Suppressor macrophage treated with lipopolysaccharide for 4 hours (primary cell): ENCODE data around the gene PFKP.
A peak's percentile ranks its signal among the peaks of the same experiment; 100 is the strongest.
"Not testable (repeated sequence)": the region's sequence is repeated elsewhere in the genome, so short reads cannot be mapped to it uniquely, and the experiment has no call there.

ENCODE experiments used
- DNase-seq: peaks from one replicate; pipeline ENCODE4 v3.0.0-alpha.2; 2020

The PFKP gene

DNA sequence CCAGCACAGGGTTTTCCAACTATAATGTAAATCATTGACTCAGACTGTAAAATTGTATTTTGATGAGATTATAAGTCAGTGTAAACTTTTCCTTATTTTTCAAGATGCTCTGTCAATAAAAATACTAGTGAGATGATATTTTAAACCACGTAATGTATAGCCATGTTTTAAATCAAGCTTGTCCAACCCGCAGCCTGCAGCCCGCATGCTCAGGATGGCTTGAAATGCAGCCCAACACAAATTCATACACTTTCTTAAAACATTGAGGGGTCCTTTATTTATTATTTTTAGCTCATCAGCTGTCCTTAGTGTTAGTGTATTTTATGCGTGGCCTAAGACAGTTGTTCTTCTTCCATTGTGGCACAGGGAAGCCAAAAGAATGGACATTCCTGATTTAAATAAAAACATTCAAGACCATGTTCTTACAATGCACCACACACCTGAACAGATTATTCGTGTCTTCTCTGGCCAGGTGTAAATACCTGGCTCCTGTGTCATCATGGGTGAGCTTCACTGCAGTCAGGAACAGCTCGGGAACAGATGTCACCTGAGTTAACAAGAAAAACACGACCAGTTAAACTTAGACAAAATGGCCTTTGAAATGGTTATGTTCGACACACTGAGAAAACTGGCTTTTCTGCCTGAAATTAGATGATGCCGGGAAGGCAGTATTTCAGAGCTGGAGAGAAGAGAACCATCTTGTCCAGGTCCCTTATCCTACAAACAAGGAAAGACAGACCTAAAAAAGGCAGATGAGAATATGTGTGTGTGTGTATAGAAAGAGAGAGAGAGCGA is 99.3 kb downstream of the PFKP start:
- no peak for DNase-seq

DNA sequence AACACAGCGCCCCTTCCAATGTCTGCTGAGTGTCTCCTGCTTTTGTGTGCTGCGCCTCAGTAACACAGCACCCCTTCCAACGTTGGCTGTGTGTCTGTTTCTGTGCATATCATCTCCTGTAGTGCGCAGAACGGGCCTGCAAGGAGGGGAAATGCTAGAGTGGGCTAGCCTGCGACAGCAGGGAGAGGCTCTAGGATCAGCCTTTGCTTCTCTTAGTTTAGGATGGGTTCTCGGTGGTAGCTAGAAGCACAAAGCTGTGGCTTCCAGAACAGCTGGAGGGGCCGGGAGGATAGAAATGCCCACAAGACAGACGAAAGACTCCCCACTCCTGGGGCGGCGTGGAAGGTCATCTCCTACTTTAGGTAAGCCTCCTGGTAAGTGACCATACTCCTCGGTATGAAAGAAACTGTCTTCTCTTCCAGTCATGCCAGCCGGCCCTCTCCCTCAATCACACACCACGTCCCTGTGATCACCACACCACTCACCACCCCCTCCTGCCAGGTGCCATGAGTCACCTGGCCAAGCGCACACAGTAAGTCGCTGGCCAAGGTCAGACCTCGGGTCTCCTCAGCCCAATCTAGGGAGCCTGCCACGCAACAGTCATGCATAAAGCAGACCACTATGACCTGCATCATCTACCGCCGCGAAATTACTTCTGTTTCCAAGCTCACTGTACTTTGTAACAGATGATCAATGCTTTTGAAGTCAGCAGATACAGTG is 100.4 kb downstream of the PFKP start:
- no peak for DNase-seq

DNA sequence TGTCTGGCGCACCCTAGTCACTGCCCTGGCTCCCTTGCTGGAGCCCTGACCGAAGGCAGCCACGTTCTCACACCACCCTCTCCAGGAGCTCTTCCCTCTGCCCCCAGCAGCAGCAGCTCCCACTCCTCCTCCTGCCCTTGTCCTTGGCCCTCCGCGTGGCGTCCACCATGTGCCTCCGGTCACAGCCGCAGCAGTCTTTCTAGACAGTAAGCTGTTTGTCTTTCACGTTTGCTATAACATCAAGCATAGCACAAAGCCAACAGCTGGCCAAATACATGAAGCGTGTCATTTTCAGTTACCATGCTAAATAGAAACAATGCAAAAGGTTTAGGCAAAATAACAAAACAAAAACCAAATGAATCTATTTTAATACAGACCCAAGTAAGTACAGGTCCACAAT is 101.9 kb downstream of the PFKP start:
- DNase-seq, result no peak

DNA sequence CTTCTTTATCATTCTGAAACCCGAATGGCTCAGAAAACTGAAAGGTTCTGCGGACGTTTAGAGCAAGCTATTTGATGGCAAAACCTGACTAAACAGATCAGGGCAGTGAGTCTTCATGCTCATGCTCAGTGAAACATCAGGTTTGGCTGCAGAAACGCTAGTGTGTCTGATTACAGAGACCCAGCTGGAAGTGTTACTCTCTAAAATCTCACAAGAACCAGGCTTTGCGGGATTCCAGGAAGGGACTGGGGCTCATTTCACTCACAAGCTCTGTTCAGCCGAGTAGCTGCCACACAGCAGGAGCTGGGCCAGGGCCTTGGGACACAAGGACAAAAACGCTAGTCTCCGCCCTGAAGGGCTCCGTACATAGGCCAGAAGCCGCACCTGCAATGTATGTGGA is 102.3 kb downstream of the PFKP start:
- DNase-seq, result no peak

DNA sequence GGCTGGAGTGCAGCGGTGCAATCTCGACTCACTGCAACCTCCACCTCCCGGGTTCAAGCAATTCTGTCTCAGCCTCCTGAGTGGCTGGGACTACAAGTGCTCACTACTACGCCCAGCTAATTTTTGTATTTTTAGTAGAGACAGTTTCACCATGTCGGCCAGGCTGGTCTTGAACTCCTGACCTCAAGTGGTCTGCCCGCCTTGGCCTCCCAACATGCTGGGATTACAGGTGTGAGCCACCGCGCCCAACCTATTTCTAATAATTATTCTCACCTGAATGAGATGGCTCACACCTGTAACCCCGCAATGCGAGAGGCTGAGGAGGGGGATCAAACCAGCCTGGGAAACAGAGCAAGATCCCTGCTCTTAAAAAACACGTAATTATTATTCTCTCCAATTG is 104.1 kb downstream of the PFKP start:
- DNase-seq, result not testable (repeated sequence)

DNA sequence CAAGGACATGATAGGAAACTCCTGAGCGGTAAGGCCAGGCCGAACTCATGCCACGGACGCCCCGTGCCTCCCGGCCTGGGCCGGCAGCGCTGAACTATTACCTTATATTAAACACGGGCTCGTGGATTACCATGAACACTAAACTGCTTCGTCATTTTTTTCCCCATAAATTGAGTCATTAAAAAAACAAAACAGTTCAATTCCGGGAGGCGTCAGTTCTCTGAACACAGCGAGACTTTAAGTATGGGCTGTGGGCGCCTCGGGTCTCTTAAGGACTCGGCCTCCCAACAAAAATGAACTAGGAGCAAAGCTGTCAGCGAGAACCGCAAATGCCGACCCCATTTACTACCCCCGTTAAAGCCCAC is 104.7 kb downstream of the PFKP start:
- DNase-seq, result peak; percentile 58

DNA sequence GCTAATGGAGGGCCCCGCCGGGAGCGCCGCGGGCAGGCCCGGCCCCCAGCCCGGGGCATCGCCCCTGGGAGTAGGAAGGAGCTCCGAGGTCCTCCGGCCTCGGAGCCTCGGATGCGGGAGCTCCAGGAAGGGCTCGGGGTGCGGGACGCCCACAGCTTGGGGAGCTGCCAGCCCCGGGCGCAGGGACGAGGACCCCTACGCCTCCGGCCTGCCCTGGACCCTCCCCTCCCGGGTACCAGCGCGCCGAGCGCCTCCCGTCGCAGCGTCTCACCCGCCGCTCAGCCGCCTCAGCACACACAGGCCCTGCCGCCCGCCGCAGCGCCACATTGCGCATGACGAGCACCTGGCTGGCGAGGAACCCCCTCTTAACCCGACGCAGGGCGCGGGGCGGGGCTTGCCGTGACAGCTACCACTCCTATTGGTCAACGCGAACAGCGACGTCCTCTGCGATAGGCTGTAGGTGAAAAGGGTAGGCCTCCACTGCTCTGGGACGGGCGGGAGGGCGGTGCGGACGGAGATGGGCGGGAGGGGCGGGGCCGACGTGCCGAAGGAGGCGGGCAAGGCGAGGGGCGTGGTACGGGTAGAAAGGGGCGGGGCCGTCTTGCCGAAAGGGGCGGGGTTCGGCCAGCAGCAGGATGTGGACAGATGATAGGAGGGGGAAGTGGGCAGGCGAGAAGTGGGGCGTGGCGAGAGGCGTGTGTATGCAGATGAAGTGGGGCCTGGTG is 105.3 kb downstream of the PFKP start, which contains the start of gene PITRM1:
Gene PITRM1 (minus strand): TSS at position 337 of the 725 bp plus-strand sequence. CDS start 10 bp downstream, at position 327.
- peak; percentile 99 for DNase-seq

DNA sequence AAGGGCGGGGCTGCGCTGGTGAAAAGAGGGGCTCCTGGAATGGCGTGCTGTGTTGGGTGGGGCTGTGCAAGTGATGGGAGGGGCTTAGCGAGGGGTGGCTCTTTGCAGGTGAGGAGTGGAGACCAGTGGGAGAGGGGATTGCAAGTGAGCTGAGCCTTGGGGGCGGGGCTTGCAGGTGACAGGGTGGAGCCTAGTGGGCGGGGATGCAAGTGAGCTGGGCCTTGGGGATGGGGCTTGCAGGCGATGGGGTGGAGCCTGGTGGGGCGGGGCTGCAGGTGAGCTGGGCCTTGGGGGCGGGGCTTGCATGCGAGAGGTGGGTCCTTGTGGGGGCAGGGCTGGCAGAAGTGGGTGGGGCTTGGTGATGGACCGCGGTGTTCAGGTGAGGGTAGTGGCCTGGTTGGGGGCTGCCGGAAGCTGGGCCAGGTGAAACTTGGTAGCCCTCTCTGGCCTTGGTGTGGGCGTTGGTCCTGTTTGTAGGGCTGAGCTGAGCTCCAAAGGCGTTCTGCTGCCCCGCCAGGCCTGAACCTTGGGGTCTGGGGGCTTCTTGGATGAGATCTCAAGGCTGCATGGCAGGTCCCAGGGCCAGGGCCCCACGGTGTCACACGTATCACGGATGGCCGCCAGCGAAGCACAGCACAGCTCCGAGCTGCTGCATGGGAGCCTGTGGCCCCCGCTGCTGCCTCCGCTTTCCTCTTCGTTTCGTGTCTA is 106.0 kb downstream of the PFKP start:
- no peak for DNase-seq

DNA sequence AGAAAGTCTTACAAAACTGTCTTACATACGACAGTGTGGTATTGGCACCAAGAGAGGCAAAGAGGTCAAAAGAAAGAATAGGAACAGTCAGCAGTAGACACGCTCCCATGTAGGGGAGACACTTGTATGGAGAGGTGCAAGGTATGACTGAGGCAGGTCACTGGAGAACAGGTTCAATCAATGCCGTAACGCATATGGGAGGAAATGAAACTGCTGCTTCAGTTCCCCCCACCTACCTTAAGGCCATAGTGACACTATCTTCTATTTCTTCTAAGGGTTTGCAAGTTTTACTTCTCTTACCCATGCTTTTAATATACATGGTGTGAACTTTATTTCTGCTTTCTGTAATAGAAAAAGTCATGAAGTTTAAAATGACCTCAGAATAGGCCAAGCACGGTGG is 110.7 kb downstream of the PFKP start:
- no peak for DNase-seq

DNA sequence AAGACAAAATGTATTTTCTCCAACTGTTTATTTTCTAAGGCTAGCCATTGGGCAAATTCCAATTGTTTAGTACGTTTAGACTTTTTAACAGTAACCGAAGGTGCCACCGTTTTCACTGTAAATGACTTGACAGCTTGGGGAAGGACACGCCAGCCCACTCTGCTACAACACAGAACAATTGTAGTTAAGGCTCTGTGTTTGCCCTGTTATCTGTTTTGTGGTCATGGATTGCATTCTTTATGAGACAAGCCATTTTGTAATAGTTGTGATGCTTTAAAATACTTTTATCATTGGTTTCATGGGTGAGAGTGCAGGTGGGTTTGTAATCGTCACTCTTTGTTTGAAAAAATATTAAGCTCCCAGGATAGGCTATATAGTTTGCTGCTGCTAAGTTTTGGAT is 111.8 kb downstream of the PFKP start:
- DNase-seq, result no peak

DNA sequence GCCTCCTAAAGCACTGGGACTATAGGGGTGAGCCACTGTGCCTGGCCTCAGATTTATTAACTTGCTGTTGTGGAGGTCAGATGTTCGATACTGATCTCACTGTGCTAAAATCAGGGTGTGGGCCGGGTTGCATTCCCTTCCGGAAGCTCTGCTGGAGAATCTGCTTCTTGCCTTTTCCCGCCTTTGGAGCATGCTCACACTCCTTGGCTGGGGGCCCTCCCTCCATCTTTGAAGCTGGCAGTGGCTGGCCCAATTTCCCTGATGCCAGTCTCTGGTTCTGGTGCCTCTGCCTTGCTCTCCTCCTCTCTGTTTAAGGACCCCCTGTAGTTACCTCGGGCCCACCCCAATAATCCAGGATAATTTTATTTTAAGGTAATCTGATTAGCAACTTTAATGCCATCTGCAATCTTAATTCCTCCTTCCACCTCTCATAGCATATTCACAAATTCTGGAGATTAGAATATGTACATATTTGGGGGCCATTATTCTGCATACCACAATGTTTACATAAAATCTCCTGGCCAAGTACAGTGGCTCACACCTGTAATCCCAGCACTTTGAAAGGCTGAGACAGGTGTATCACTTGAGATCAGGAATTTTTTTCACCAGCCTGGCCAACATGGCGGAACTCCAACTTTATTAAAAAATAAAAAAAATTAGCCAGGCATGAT is 113.1 kb downstream of the PFKP start:
- no peak for DNase-seq

DNA sequence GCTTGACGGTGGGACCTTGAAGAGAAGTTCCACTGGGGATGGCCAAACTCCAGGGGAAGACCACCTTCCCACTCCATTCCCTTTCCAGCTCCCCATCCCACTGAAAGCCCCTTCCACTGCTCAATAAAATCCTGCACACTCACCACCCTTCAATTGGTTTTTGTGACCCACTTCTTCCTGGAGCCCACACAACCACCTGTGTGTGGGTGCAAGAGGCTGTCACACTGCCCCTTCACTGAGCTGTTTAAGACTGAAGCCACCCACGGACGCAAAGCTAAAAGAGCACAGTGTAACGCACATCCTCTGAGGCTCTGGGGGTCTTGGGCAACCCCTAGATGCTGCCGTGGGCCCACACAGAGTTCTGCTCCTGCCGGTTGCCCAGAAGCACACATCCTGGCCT is 118.0 kb downstream of the PFKP start:
- DNase-seq, result no peak

DNA sequence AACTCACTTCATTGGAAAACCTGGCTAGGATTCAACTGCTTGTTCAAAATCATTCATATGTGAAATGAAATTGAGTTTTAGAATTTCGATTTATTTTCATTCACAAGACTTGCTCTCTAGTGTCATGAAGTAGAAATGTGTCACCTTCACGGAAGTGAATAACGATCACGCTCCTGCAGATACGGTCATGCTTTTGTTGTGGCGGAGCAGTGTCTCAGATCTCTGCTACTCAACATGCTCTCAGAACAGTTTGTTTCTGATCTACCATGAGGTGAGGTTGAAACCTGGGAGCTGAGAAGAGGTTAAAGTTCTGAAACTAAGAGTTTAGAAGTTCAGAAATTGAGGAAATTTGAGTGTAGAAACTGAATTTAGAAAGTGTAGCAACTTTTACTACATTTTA is 119.0 kb downstream of the PFKP start:
- no peak for DNase-seq
